LNCAP (cell line): Measurements from ENCODE around the gene GOLGA3.

Experiments used
- CTCF ChIP-seq: fragments of 450-650 bp; IDR thresholded peaks from 2 replicates; pipeline ENCODE4 v1.5.1; 2017; ENCODE audit warnings: mild to moderate bottlenecking

GOLGA3 gene

GRCh38 chr12:132729541-132730320 lies 98.9 kb downstream of the GOLGA3 start:
- TF ChIP-seq CTCF, result no peak

DNA sequence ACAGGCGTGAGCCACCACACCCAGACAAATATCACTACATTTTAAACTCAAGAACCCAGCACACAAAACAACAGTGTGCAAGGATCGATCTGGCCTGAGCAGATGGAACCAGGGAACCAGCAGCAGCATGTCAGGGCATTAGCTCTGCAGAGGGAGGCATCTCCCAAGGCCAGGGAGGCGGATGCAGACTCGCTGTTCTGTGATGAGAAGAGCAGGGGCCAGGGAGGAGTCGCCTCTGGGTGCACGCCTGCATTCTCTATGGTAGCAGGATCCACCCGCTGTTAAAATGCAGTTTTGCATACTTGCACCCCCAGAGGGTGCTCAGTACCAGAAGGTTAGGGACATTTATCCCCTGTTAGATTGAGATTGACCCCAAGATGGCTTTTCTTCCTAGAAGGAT lies 100.2 kb downstream of the GOLGA3 start:
- no peak for TF ChIP-seq CTCF

DNA sequence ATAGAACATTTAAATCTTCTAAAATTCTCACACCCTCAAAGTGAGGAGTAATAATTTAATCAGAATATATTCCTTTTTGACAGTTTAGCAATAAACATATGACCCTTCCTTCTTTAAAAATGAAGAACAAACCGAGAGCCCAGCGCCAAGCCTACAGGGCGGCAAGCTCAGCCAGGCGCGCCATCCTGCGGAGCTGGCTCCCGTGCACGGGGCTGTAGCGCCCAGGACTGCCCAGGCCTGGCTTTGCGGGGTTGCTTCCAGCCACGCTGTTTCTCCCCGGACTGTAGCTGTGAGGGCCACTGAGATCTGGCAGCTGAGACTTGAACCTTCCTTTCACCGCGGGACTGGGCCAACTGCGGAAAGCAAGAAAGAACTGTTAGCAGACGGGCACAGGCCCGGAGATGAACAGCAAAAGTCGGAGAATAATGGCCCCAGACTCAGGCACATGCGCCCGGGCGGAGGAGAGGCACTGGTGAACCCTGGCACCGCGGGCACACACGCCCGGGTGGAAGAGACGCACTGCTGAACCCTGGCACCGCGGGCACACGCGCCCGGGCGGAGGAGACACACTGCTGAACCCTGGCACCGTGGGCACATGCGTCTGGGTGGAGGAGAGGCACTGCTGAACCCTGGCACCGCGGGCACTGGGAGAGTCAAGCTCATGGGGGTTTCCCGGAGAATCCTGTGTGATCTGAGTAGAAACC lies 101.4 kb downstream of the GOLGA3 start:
- no peak for TF ChIP-seq CTCF

GRCh38 chr12:132726386-132726785 lies 102.3 kb downstream of the GOLGA3 start:
- no peak for TF ChIP-seq CTCF

- no peak for TF ChIP-seq CTCF
These were observed 104.0 kb downstream of the GOLGA3 start for GRCh38 chr12:132724506-132725241.

DNA sequence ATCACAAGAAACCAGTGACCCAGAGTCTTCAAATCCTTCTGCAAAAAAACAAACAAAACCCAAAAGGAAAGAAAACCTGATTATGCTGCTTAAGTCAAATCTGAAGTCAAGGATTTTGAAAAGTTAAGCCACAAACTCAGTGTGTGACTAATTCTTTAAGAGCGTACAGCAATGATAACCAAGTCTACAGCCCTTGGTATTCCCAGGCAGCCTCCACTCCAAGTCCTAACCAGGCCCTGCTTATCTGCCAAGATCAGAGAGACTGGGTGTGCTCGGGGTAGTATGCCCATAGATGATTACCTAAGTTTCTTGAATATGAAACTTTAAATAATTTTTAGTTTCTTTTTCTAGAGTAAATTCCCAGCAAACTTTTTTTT lies 104.9 kb downstream of the GOLGA3 start:
- no peak for TF ChIP-seq CTCF

DNA sequence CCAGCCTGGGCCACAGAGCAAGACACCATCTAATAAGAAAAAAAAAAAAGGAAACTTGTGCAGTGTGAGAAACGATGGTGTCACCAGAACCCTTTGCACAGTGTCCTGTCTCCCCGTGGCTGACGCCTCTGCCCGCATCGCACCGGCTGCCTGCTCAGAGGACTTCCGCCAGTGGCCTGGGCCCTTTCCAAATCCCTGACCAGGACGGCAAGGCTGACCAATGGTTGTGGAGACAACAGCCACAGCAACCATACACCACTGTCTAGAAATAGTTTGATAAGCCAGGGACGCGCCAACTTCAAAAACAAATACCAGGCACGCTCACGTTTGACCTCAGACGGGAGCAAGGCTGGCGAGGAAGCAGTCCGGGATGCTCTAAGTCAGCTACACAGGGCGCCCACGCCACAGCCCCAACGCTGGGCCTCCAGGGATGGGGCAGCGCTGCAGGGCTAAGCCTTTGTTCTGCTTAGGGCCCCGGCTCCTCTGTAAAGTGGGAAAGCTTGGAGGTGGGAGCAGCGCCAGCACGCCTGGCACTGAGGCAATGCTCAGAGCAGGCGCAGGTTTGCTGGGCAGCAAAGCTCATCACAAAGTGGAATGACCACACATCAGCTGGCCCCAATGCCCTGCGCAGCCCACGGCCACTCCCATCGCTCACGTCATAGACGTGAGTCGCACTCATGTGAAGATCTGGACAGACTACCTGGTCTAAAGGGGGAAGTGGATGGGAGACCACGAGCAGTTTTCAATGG lies 105.5 kb downstream of the GOLGA3 start:
- no peak for TF ChIP-seq CTCF
